HCEC 1CT (cell line): ENCODE measurements around the gene LIN52.
"Not testable (repeated sequence)": the region's sequence is repeated elsewhere in the genome, so short reads cannot be mapped to it uniquely, and the experiment has no call there.

Source experiments
- DNase-seq: peaks from one replicate; pipeline ENCODE4 v3.0.0-alpha.2; 2017

Gene LIN52

DNA sequence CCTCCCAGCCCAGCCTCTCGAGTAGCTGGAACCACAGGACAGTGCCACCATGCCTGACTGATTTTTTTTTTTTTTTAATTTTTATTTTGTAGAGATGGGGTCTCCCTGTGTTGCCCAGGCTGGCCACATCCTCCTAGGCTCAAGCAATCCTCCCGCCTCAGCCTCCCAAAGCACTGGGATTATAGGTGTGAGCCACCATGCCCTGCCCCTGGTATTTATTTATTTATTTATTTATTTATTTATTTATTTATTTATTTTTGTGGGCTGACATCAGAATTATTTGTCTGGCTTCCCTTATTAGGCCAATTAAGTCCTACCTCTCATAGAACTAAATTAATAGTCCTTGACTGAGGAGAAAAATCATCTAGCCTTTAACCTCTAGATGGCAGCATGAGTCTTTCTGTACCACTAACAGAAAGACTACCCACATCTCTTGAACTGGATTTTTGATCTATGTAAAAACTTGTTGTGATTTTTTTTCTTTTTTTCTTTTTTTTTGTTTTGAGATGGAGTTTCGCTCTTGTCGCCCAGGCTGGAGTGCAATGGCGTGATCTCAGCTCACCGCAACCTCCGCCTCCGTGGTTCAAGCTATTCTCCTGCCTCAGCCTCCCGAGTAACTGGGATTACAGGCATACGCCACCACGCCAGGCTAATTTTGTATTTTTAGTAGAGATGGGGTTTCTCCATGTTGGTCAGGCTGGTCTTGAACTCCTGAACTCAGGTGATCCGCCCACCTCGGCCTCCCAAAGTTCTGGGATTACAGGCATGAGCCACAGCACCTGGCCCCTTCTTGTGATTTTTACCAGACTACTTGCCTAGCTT is 26.9 kb downstream of the LIN52 start:
- peak; percentile 57 for DNase-seq

- not testable (repeated sequence) for DNase-seq
Measured at GRCh38 chr14:74125487-74125886, 40.7 kb downstream of the LIN52 start.

- DNase-seq, result no peak
Measured at GRCh38 chr14:74126315-74127013, 41.7 kb downstream of the LIN52 start.

DNA sequence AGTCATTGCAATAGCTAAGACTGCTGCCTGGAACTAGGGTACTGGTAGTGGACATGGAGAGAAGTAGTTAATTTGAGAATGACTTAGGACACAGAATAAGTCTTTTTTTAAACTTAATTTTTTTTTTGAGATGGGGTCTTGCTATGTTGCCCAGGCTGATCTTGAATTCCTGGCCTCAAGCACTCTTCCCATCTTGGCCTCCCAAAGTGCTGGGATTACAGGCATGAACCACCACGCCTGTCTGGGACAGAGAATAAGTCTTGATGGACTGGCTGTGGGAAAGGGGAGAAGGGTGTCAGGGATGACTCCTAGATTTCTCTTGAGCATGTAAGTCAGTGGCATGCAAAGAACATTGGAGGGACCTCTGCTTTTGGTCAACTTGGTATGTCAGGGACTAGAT is 42.9 kb downstream of the LIN52 start:
- no peak for DNase-seq

GRCh38 chr14:74133833-74134481 is 49.2 kb downstream of the LIN52 start:
- DNase-seq, result no peak

GRCh38 chr14:74134484-74134883 is 49.7 kb downstream of the LIN52 start:
- DNase-seq, result no peak

- no peak for DNase-seq
Measured at GRCh38 chr14:74135426-74135825, 50.7 kb downstream of the LIN52 start.

GRCh38 chr14:74140374-74140850 is 55.7 kb downstream of the LIN52 start:
- no peak for DNase-seq

DNA sequence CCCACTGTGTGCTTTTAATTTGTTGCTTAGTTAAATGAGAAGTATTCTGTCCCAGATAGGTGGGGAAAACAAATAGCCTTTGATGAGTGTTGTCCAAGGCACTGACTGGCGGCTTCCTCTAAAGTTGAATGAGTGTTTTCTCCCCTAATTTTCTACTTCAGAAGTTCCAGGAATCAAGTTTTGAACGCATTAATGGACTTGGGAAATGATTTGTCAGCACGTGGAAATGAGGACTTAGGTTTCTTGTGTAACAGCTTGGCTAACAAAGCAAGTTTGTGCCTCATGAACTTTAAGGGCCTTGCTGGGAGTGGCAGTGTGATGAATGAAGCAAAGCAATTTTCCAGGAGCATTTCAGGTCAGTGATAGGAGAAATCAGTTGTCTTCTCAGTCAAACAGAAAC is 56.9 kb downstream of the LIN52 start:
- DNase-seq, result peak; percentile 9

DNA sequence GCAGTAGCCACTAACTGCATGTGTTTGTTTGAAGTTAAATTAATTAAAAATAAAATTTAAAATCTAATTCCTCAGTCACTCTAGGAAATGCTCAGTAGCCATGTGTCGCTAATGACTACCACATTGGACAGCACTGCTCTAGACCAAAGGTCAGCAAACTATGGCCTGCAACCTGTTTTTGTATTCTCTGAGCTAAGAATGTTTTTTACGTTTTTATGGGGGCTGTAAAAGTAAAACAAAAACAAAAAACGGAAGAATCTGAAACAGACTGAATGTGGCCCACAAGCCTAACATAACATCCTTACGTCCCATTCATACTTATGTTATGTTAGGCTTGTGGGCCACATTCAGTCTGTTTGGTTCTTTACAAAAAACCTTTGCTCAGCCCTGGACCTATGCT is 57.8 kb downstream of the LIN52 start:
- DNase-seq, result no peak

GRCh38 chr14:74144789-74145188 is 60.0 kb downstream of the LIN52 start:
- no peak for DNase-seq

DNA sequence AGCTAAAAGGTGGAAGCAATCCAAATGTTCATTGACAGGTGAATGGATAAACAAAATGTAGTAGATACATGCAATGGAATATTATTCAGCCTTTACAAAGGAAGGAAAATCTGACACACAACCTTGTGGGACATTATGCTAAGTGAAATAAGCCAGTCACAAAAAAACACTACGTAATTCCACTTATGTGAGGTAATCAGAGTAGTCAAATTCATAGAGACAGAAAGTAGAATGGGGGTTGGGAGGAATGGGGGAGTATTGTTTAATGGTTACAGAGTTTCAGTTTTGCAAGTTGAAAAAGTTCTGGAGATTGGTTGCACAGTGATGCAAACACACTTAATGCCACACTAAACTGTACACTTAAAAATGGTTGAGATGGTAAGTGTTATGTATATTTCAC is 62.8 kb downstream of the LIN52 start:
- DNase-seq, result no peak

DNA sequence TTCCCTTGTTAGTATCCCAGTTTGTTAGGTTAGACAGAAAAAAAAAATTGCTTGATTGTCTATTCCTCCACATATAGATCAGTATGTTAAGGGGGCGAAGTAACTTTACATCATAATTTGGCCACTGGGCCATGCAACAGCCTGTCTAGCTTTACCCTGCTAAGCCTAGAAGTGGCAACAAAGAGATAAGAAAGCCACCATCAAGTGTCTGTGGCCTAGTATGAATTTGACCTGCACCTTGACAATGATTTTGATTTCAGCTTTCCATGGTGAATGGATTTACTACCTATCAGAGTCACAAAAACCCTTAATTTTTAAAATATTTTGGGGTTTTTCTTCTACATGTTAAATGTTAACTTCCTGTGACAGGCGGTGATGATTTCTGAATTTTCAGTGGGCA is 63.9 kb downstream of the LIN52 start:
- no peak for DNase-seq

DNA sequence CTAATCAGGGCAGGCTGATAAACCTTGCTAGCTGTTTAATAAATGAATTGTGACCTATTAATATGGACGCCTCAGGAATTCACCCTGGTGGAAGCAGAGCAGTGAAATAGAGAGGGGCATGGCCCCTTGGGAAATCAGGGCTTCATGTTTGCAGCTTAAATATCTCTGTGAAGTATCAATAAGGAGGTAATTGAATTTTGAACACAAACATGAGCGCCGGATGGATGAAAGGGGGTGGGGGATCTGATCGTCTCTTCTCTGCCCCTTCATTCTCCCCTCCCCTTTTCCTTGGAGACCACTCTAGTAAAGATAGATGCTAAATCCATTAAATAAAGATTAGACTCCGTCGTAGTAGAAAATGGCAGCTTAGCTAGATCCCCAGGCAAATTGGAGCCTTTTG is 70.5 kb downstream of the LIN52 start:
- no peak for DNase-seq

DNA sequence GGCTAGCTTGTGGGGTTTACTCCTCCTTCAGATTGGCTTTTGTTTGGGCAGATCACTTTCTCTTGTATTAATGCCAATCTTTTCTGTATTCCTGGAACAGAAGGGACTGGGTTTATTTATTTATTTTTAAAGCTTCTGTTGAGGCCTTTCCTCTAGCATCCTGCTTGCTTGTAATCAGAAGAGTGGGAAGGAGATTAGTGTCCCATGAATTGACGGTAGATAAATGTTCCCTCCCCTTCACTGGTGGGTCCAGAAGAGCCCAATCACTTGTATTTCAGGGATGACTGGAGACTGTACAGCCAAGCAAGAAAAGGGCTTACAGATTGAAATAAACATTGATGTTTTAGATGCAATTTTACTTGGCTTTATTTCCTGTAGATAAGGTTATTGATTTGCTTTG is 71.0 kb downstream of the LIN52 start:
- DNase-seq, result no peak

GRCh38 chr14:74160763-74161162 is 76.0 kb downstream of the LIN52 start:
- no peak for DNase-seq

- no peak for DNase-seq
Measured at GRCh38 chr14:74161526-74162158, 76.9 kb downstream of the LIN52 start.

- no peak for DNase-seq
Measured at GRCh38 chr14:74169906-74170305, 85.2 kb downstream of the LIN52 start.

DNA sequence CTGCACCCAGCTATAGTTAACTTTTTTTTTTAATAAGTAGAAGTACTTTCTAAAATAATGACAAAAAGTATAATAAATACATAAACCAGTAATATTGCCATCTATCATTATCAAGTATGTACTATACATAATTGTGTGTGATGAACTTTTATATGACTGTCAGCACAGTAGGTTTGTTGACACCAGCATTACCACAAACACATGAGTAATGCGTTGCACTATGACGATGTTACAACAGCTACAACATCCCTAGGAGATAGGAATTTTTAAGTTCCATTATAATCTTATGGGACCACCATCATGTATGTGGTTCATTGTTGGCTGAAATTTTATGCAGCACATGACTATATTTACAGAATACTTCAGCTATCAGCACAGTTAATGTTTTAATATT is 91.6 kb downstream of the LIN52 start:
- peak; percentile 35 for DNase-seq

DNA sequence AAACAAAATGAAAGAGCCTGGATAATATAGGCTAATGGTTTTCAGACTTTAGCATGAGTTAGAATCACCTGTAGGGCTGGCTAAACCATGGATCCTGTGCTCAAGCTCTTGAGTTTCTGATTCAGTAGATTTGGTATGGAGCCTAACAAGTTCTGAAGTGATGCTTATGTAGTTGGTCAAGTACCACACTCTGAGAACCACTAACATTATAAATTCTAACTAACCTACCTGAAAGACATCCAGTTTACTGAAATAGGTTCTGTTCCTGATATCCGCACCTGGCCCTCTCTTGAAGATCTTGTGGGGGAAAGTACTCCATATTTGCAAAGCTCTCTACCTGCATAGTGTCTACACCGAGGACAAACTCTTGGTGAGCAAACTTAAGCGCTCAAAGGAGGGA is 95.1 kb downstream of the LIN52 start:
- no peak for DNase-seq

GRCh38 chr14:74190927-74191575 is 106.3 kb downstream of the LIN52 start:
- no peak for DNase-seq

GRCh38 chr14:74194506-74195274 is 109.9 kb downstream of the LIN52 start:
- DNase-seq, result no peak
